Hippocampal formation (tissue), 2 donors: ENCODE data around the gene PPP2R2B.
"Not testable (repeated sequence)": the region's sequence is repeated elsewhere in the genome, so short reads cannot be mapped to it uniquely, and the experiment has no call there.

Experiments used
- DNase-seq, 2 donors: peaks; one replicate each; lab custom pipeline; 2025; lab: John Stamatoyannopoulos, UW

The PPP2R2B gene

DNA sequence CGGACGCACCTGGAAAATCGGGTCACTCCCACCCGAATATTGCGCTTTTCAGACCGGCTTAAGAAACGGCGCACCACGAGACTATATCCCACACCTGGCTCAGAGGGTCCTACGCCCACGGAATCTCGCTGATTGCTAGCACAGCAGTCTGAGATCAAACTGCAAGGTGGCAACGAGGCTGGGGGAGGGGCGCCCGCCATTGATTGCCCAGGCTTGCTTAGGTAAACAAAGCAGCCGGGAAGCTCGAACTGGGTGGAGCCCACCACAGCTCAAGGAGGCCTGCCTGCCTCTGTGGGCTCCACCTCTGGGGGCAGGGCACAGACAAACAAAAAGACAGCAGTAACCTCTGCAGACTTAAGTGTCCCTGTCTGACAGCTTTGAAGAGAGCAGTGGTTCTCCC is 268.8 kb downstream of the PPP2R2B start:
- not testable (repeated sequence) for DNase-seq

GRCh38 chr5:146607659-146608332 is 270.8 kb downstream of the PPP2R2B start:
- no peak for DNase-seq

- DNase-seq = no peak
These were observed 271.7 kb downstream of the PPP2R2B start for GRCh38 chr5:146606893-146607292.

DNA sequence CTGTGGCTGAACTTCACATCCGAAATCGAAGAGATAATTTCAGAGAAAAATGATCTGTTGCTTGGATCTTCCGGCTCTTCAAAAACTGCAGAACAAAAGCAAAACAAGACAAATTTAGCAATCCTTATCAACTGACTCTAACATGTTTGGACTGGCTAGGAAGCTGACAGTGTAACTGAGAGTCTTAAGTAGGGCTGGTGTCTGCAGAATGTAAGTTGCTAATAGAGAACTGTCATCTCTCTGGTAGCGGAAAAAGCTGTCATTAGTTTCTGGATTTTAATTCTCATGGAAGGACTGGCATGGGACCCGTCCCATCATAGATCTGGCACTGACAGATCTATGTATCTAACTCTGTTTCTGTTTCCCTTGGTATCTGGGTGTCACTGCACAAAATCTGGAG is 278.2 kb downstream of the PPP2R2B start:
- no peak for DNase-seq

DNA sequence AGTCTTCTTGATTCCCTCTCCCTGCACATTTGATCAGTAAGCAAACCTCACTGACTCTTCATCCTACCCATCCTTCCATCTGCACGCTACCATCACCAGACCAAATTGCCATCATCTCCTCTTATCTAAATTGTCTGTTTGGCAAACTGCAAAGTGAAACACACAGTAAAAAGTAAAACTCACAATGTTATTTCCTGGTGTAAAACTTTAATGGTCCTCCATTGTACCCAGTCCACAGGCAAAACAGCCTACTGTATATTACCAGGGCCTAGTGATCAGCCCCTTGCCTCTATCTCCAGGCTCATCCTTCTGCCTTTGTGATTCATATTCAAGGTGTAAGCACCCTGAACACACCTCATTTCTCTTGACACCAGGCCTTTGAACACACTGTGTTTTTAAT is 279.3 kb downstream of the PPP2R2B start:
- DNase-seq = no peak

- no peak for DNase-seq
These were observed 283.5 kb downstream of the PPP2R2B start for GRCh38 chr5:146595088-146595487.

DNA sequence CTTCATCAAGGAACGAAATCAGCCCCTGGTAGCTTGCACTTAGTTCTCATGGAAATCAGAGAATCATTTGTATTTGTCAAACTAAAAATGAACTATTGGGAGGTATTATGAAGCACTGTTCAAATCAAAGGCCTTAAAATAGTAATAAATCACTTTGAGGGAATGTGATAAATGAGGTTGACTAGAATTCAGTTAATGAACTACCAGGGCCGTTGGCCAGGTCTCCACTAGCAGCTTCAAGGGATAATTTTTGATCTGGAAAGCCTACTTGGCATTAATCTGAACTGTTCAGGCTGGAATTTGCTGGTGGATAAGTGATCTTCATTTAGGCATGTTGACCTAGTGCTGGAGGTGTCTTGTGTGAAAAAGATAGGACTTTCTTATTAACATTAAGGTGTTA is 286.2 kb downstream of the PPP2R2B start:
- DNase-seq = no peak

DNA sequence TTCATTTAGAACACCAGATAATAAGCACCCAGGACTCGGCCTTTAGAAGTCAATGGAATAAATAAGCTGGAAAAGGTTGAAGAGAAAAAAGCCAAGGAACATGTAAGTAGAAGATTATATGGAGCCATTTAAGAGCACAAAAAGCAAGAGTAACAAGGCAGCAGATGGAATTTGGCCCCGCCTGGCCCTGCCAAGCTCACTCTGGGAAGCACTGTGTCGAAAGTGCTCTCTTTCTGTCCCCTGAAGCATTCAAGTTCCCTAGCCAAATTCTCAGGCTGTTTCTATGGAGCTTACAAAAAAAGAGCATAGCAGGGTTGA is 289.6 kb downstream of the PPP2R2B start:
- DNase-seq = peak in 1 of 2 donors; percentile 74

DNA sequence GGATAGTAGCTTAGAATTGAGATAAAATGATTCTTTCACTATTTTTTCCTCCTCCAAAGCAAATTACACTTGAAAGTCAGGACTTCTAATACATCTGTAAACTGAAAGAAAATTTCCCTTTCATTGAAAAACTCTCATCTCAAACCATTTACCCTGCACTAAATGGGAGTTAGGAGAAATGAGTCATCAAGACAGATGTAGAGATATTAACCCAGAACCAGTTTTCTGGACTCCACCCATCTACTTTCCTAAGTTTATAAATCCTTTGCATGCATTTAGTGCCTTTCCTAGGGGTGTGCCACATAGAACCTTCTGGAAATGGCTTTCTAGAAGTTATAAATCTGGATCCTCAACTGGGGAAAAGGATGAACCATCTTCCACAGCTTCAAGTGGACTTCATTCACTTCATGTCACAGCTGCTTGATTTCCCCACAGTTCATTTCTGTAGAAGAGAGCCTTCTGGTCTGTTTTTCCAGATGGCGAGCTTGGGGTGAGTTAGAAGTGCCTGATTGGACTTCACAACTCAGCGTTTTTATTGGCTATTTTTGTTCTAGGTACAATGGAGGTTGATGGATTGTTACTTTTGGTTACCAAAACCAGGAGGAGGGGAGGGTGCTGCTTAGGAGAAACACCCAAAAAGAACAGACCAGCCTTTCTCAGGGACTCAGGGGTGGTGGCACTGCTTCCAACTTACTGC is 290.1 kb downstream of the PPP2R2B start:
- no peak for DNase-seq

- DNase-seq = no peak
These were observed 291.8 kb downstream of the PPP2R2B start for GRCh38 chr5:146586752-146587151.

- DNase-seq = no peak
These were observed 293.8 kb downstream of the PPP2R2B start for GRCh38 chr5:146584750-146585149.

DNA sequence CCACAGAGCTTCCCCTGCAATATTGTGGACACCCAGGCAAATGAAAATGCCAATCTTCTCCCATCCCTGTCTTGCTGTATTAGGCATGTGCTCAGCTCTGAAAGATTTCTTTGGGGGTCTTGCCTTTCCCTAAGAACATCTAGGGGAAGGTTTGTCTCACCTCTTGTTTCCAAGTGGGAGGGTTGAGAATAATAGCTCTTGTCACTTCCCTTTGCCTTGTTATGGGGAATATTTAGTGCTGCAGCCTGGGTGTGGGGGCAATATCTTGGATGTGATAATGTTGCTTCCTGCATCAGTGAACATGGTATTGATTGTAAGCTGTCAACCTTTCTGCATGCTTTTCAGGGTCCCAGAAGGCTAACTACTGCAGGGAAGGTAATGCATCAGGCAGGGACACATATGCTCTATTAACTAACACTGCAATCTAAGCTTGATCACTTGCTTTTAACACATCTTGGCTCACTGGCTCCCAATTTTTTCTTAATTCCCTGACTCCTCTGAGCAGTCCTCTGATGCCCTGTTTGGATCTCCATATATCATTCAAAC is 296.4 kb downstream of the PPP2R2B start:
- DNase-seq = no peak

- DNase-seq = no peak
These were observed 298.3 kb downstream of the PPP2R2B start for GRCh38 chr5:146580237-146580636.

DNA sequence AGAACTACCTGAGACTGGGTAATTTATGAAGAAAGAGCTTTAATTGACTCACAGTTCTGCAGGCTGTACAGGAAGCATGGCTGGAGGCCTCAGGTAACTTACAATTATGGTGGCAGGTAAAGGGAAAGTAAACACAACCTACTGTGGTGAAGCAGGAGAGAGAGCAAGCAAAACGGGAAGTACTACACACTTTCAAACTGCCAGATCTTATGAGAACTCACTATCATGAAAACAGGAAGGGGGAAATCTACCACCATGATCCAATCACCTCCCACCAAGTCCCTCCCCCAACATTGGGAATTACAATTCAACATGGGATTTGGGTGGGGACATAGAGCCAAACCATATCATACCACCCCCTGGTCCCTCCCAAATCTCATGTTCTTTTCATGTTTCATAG is 303.8 kb downstream of the PPP2R2B start:
- DNase-seq = no peak

DNA sequence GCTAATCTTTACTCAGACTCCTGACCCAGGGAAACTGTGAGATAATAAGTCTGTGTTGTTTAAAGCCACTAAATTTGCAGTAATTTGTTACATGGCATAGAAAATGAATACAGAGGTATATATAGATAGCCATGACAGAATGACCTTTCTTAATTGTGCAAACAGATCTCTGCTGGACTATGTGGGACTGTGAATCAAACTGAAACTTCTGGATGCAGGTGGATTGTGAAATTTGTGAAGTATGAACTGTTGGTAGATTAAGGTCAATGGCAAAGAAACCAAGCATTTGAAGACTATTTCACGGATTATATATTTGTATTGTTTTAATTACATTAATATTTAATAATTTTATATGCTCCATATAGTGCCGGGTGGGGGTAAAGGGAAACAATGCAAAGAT is 310.4 kb downstream of the PPP2R2B start:
- DNase-seq = no peak

DNA sequence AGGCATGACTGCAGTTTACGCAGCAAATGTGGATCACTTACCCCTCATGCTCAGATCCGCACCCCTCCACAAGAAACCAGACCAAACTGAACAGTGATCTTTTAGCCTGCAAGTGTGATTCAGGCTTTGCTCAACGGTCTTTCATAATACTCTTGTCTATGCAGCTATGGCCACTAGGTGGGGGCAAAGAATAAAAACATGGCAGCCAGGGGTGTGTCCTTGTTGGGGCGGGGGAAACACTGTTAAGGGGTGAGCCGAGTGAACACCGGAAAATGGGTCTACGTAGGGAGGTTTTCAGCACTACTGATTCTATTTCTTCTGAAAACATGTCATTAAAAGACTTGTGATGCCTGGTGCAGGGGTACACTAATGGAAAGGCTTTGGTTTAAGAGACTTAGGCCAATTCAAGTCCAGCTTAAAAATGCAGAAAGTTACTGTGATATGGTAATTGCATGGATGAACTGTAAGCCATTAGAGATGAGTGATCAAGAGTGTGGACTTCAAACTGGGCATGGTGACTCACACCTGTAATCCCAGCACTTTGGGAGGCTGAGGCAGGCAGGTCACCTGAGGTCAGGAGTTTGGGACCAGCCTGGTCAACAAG is 312.7 kb downstream of the PPP2R2B start:
- peak; percentile 56 to 64 for DNase-seq

DNA sequence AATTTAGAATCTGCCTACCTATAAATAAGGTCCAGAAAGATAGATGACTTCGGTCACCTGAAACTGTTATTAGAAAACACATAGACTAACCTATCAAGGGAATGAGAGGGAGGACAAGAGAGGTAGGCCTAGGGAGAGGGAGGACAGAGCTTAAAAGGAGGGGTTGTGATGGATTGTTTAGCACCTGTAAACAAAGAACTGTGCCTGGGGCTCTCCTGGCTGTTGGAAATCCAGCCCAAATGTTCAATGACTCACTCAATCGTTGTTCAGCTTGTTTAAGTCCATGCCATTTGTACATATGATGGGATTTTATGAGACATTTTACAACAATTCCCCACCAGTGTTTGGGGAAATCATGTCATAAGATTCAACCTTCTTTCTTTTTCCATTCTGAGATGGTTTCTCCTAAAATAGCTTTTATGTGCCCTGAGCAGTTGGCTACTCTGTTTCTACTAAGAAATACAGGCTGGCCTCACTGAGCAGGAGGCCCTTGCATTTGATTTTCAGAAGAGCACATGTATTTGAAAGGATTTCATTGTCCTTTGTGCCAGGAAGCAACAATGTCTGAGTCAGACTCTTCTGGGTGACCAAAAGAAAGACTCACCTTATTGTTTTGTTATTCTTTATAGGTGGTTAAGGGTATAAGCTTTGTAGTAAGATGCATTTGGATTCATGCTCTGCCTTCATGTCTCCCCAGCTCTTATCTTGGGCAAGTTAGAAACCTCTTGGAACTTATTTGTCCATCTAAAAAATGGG is 314.4 kb downstream of the PPP2R2B start:
- DNase-seq = no peak

- DNase-seq = no peak
These were observed 316.1 kb downstream of the PPP2R2B start for GRCh38 chr5:146562461-146562860.

DNA sequence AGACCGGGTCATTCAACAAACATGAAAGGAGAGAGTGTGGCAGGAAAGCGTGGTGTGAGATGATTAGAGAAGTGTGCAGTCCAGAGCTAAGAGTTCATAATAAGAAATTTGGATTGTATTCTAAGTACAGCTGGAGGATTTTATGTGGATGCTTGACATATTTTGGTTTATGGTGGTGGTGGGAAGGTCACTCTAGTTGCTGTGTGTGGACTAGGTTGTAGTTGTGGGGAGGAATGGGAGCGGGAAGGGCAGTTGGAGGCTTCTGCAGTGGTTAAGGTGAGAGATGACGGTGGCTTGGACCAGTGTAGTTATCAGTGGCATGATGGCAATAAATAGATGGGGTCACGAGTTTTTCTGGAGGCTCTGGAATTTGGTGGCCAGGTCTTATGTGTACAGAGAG is 316.8 kb downstream of the PPP2R2B start:
- DNase-seq = no peak

DNA sequence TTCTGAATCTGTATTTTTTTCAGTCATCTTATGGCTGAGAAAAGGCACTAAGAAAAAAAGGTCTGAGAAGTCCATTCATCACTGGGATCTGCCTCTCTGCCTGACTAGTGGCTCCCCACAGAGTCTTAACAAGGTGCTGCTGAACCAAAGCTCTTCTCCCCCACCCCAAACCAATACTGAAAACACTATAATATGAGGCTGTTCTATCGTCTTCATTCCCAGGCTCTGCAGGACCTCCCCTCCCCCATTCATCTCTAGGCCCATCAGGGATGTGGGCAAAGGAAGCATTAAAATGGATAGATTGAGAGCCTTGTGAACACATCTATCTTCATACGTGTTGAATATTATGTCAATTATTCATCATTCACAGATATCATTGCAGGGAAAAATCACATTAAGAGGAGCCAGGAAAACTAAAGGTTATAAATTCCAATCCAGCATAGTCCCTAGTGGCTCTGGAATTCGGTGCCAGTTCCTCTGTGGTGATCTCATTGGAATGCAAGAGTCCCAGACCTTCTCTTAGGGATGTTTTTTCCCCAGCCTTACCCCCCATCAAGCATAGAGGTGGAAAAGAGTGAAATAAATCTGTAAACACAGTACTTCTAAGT is 318.2 kb downstream of the PPP2R2B start:
- DNase-seq = no peak

DNA sequence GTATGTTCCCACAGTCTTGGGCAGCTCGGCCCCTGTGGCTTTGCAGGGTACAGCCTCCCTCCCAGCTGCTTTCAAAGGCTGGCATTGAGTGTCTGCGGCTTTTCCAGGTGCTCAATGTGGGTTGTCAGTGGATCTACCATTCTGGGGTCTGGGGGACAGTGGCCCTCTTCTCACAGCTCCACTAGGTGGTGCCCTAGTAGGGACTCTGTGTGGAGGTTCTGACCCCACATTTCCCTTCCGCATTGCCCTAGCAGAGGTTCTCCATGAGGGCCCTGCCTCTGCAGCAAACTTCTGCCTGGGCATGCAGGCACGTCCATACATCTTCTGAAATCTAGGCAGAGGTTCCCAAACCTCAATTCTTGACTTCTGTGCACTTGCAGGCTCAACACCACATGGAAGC is 321.7 kb downstream of the PPP2R2B start:
- not testable (repeated sequence) for DNase-seq

GRCh38 chr5:146553446-146553845 is 325.1 kb downstream of the PPP2R2B start:
- DNase-seq = no peak
